PC-3 (cell line): Measurements from ENCODE around the gene TTC23L. TPM values are rescaled to one million over a fixed set of nuclear protein-coding genes. Genes with fewer than 3 reads are reported as not detected.

Experiments used
- ATAC-seq: fragments of 200-7000 bp; cut with Tn5 transposase; 2 replicates; pipeline ENCODE4 v1.9.1; 2020; ENCODE audit warnings: mild to moderate bottlenecking, moderate library complexity
- BruUV-seq: library from RNA; stranded (reverse); fragments of 400-500 nt; replicated peaks from 2 replicates; lab custom pipeline; 2021; lab: Mats Ljungman, UMichigan
- CTCF ChIA-PET: fragments of 300-600 bp; sonication (Branson Sonifier 250); formaldehyde crosslinking; loops from one replicate; lab custom pipeline; 2022; ENCODE audit warnings: antibody characterized with exemption; lab: Charles Lee
- POLR2A ChIA-PET: fragments of 300-600 bp; sonication (Branson Sonifier 250); formaldehyde crosslinking; loops from one replicate; lab custom pipeline; 2022; ENCODE audit warnings: antibody characterized with exemption; ENCODE audit not compliant: unreplicated experiment; lab: Charles Lee
- DNase-seq: peaks from one replicate; pipeline ENCODE4 v3.0.0-alpha.2; 2015
- H2AFZ ChIP-seq: fragments of 300-600 bp; sonication (generic); 2 replicates; pipeline ENCODE4 v1.6.0; 2016; ENCODE audit warnings: antibody characterized with exemption, low read length
- H3F3A ChIP-seq: fragments of 300-600 bp; sonication (generic); one replicate; pipeline ENCODE4 v1.6.0; 2017; ENCODE audit warnings: antibody characterized with exemption, low read length, control low read depth, mild to moderate bottlenecking; ENCODE audit not compliant: unreplicated experiment
- H3K27ac ChIP-seq: fragments of 300-600 bp; sonication (generic); 2 replicates; pipeline ENCODE4 v1.5.1; 2016; ENCODE audit warnings: mild to moderate bottlenecking, low read length
- H3K27me3 ChIP-seq: fragments of 300-600 bp; sonication (generic); 2 replicates; pipeline ENCODE4 v1.6.1; 2016; ENCODE audit warnings: low read length, mixed read lengths
- H3K36me3 ChIP-seq: fragments of 300-600 bp; sonication (generic); 2 replicates; pipeline ENCODE4 v1.6.1; 2016; ENCODE audit warnings: low read depth, mixed run types, low read length, mixed read lengths
- H3K4me1 ChIP-seq: fragments of 300-600 bp; sonication (generic); 2 replicates; pipeline ENCODE4 v1.5.1; 2016; ENCODE audit warnings: low read length; ENCODE audit not compliant: insufficient read depth
- H3K4me2 ChIP-seq: fragments of 300-600 bp; sonication (generic); 2 replicates; pipeline ENCODE4 v1.6.0; 2016; ENCODE audit warnings: low read length
- H3K4me3 ChIP-seq: fragments of 300-600 bp; sonication (generic); 2 replicates; pipeline ENCODE4 v1.5.1; 2016; ENCODE audit warnings: mild to moderate bottlenecking, low read length, mixed read lengths
- H3K79me2 ChIP-seq: fragments of 300-600 bp; sonication (generic); 2 replicates; pipeline ENCODE4 v1.6.1; 2017; ENCODE audit warnings: low read length, mixed read lengths
- H3K9ac ChIP-seq: fragments of 300-600 bp; sonication (generic); 2 replicates; pipeline ENCODE4 v1.6.0; 2016; ENCODE audit warnings: mild to moderate bottlenecking, low read length
- H3K9me2 ChIP-seq: fragments of 300-600 bp; sonication (generic); replicated peaks from 2 replicates; pipeline ENCODE4 v1.6.1; 2016; ENCODE audit warnings: mixed run types, low read length, mixed read lengths
- H3K9me3 ChIP-seq: fragments of 300-600 bp; sonication (generic); 2 replicates; pipeline ENCODE4 v1.6.1; 2016; ENCODE audit warnings: low read length, mixed read lengths
- H4K20me1 ChIP-seq: fragments of 300-600 bp; sonication (generic); 2 replicates; pipeline ENCODE4 v1.6.1; 2016; ENCODE audit warnings: low read length, mixed read lengths
- CTCF ChIP-seq: fragments of 300-600 bp; sonication (generic); conservative IDR thresholded peaks from 2 replicates; pipeline ENCODE4 v1.5.1; 2017; ENCODE audit warnings: antibody characterized with exemption, low read depth, mild to moderate bottlenecking, low read length
- EZH2 ChIP-seq: fragments of 300-600 bp; sonication (generic); IDR thresholded peaks from one replicate; pipeline ENCODE4 v1.6.1; 2017; ENCODE audit warnings: antibody characterized with exemption, mild to moderate bottlenecking, low read length; ENCODE audit not compliant: unreplicated experiment
- EZH2phosphoT487 ChIP-seq: fragments of 300-600 bp; sonication (generic); IDR thresholded peaks from 2 replicates; pipeline ENCODE4 v1.6.1; 2018; ENCODE audit warnings: mild to moderate bottlenecking, antibody characterized with exemption, low read length, borderline replicate concordance
- intact Hi-C: fragments of 100-400 bp; cut with micrococcal nuclease; formaldehyde crosslinking; loops from 2 replicates; pipeline ENCODE4 v1.9.0; 2023
- total RNA-seq: library from RNA; depleted of rRNA; stranded (reverse); fragments of >200 nt; gene quantifications from 2 replicates; pipeline ENCODE4 v1.2.3, GENCODE V29; 2014

Gene TTC23L
- total RNA-seq, 1 experiment from 2014 or later, result 0.84 TPM

- no peaks in the 10 kb centered on the region for H3K79me2 ChIP-seq
- POLR2A ChIA-PET, result no interaction called here
- TF ChIP-seq CTCF (no peak), EZH2 (no peak), EZH2phosphoT487 (no peak)
- no peaks in the 10 kb centered on the region for H3K27me3 ChIP-seq
- no peaks in the 10 kb centered on the region for H3F3A ChIP-seq
- no peak overlapping the region for H3K27ac ChIP-seq
- no peak for ATAC-seq
- H3K4me3 ChIP-seq, result no peak overlapping the region
- no peaks in the 10 kb centered on the region for H3K36me3 ChIP-seq
- no peaks in the 10 kb centered on the region for H3K9me2 ChIP-seq
- no peak overlapping the region for H3K9ac ChIP-seq
- intact Hi-C loops, result no loop called here
- BruUV-seq, result no TSS peak
- no peak for DNase-seq
- CTCF ChIA-PET, result no interaction called here
- H2AFZ ChIP-seq, result no peak overlapping the region
- H3K4me1 ChIP-seq, result no peaks in the 10 kb centered on the region
- no peaks in the 10 kb centered on the region for H3K9me3 ChIP-seq
- H4K20me1 ChIP-seq, result no peaks in the 10 kb centered on the region
- no peak overlapping the region for H3K4me2 ChIP-seq
Measured at GRCh38 chr5:34876275-34876674, 37.3 kb downstream of the TTC23L start.

- Histone ChIP-seq H3K4me2 (no peak overlapping the region), H3K36me3 (no peaks in the 10 kb centered on the region), H3K9me3 (no peaks in the 10 kb centered on the region), H2AFZ (no peak overlapping the region), H3K79me2 (no peaks in the 10 kb centered on the region), H3K4me3 (no peak overlapping the region), H3K27me3 (no peaks in the 10 kb centered on the region), H4K20me1 (no peaks in the 10 kb centered on the region), H3F3A (no peaks in the 10 kb centered on the region), H3K9me2 (no peaks in the 10 kb centered on the region), H3K27ac (no peak overlapping the region), H3K9ac (no peak overlapping the region), H3K4me1 (no peaks in the 10 kb centered on the region)
- POLR2A ChIA-PET, result no interaction called here
- no TSS peak for BruUV-seq
- ATAC-seq (no peak), DNase-seq (no peak)
- TF ChIP-seq EZH2phosphoT487 (no peak), EZH2 (no peak), CTCF (no peak)
- CTCF ChIA-PET, result no interaction called here
- intact Hi-C loops, result no loop called here
Measured at GRCh38 chr5:34881246-34881645, 42.3 kb downstream of the TTC23L start.

GRCh38 chr5:34886392-34887119, 47.6 kb downstream of the TTC23L start:
- H3K9me2 ChIP-seq, result no peaks in the 10 kb centered on the region
- H3K27me3 ChIP-seq, result no peaks in the 10 kb centered on the region
- no peak overlapping the region for H2AFZ ChIP-seq
- no peaks in the 10 kb centered on the region for H3K9me3 ChIP-seq
- H3F3A ChIP-seq, result no peaks in the 10 kb centered on the region
- H3K36me3 ChIP-seq, result no peaks in the 10 kb centered on the region
- no peak for TF ChIP-seq EZH2phosphoT487
- no peak for TF ChIP-seq CTCF
- TF ChIP-seq EZH2, result no peak
- no peak overlapping the region for H3K4me2 ChIP-seq
- H3K27ac ChIP-seq, result no peak overlapping the region
- H3K4me3 ChIP-seq, result no peak overlapping the region
- DNase-seq (no peak), ATAC-seq (no peak)
- ChIA-PET POLR2A (no interaction called here), CTCF (no interaction called here)
- no peak overlapping the region for H3K9ac ChIP-seq
- H3K4me1 ChIP-seq, result no peaks in the 10 kb centered on the region
- H4K20me1 ChIP-seq, result no peaks in the 10 kb centered on the region
- intact Hi-C loops, result no loop called here
- no TSS peak for BruUV-seq
- H3K79me2 ChIP-seq, result no peaks in the 10 kb centered on the region
